Transverse colon (tissue), 4 donors: ENCODE results near the gene CBR1. TPM values are rescaled to one million over a fixed set of nuclear protein-coding genes. Genes with fewer than 3 reads are reported as not detected.

ENCODE experiments used
- DNase-seq: peaks from one replicate; pipeline ENCODE4 v3.0.0-alpha.2; 2019
- H3K27ac ChIP-seq, 4 donors: fragments of 200-600 bp; sonication (generic); 2 replicates each; pipeline ENCODE4 v1.5.1; 2016 to 2018; ENCODE audit warnings: inconsistent platforms in 4 of 4
- H3K27me3 ChIP-seq: fragments of 200-600 bp; sonication (generic); 2 replicates; pipeline ENCODE4 v1.5.1; 2017; ENCODE audit warnings: inconsistent platforms
- H3K36me3 ChIP-seq, 4 donors: fragments of 200-600 bp; sonication (generic); 2 replicates each; pipeline ENCODE4 v1.5.1; 2017 to 2019; ENCODE audit warnings: inconsistent platforms in 4 of 4
- H3K4me1 ChIP-seq, 4 donors: fragments of 200-600 bp; sonication (generic); 2 replicates each; pipeline ENCODE4 v1.5.1; 2017 to 2020; ENCODE audit warnings: inconsistent platforms in 4 of 4
- H3K4me3 ChIP-seq, 4 donors: fragments of 200-600 bp; sonication (generic); 1 replicate in 1 of 4; 2 replicates in 3 of 4; pipeline versions ENCODE4 v1.5.1 to v1.6.1; 2017 to 2019; ENCODE audit warnings: inconsistent platforms in 4 of 4
- H3K9me3 ChIP-seq, 2 donors: fragments of 200-600 bp; sonication (generic); 2 replicates each; pipeline ENCODE4 v1.5.1; 2017 to 2019; ENCODE audit warnings: inconsistent platforms in 2 of 2
- CTCF ChIP-seq, 5 experiments: fragments of 200-600 bp in 3 of 5; fragments of 450-650 bp in 2 of 5; sonication (generic) in 3 of 5; IDR thresholded peaks; 1 replicate in 2 of 5; 2 replicates in 3 of 5; pipeline ENCODE4 v1.5.1; 2016 to 2017; ENCODE audit warnings: antibody characterized with exemption in 5 of 5, inconsistent platforms in 3 of 5, mild to moderate bottlenecking in 2 of 5, moderate library complexity in 1 of 5
- EP300 ChIP-seq: sonication (generic); formaldehyde crosslinking; IDR thresholded peaks from one replicate; pipeline ENCODE4 v1.6.1; 2017; ENCODE audit warnings: antibody characterized with exemption, low read depth
- POLR2A ChIP-seq: fragments of 450-650 bp; IDR thresholded peaks from one replicate; pipeline ENCODE4 v1.6.1; 2016; ENCODE audit warnings: antibody characterized with exemption, mild to moderate bottlenecking, moderate library complexity
- POLR2AphosphoS5 ChIP-seq, 3 donors: sonication (generic); formaldehyde crosslinking; IDR thresholded peaks; one replicate each; pipeline ENCODE4 v1.6.1; 2016; ENCODE audit warnings: antibody characterized with exemption in 3 of 3
- WGBS, 2 donors: methylation state at CpG; one replicate each; pipeline ENCODE4 v1.1.5; 2018; ENCODE audit warnings: low coverage in 1 of 2; 5-methylcytosine and 5-hydroxymethylcytosine counted together
- in situ Hi-C, 4 donors: fragments of 200-750 bp; cut with MboI; loops; one replicate each; pipeline versions ENCODE4 v1.15.0 to v1.15.1; 2017; ENCODE audit warnings: low sequenced_read_pairs in 3 of 4, low pct_ligation_motif_present in 1 of 4, low pct_unique_long_range_greater_than_20kb in 1 of 4
- intact Hi-C: fragments of 100-400 bp; cut with DNase I; formaldehyde crosslinking; loops from one replicate; pipeline ENCODE4 v1.15.1; 2023; ENCODE audit warnings: low total_unique reads
- total RNA-seq, 4 donors: library from RNA; depleted of rRNA; stranded (reverse); fragments of >200 nt; gene quantifications; one replicate each; pipeline ENCODE4 v1.1.0, GENCODE V29; 2016

CBR1 gene
- total RNA-seq, 4 donors from 2014 or later = 277 to 625 (median 324) TPM

GRCh38 chr21:36113647-36114428, 44.0 kb downstream of the CBR1 start:
- in situ Hi-C loops (no loop called here), intact Hi-C loops (no loop called here)
- Histone ChIP-seq H3K27ac (peak overlapping the region; percentile 74 to 87 (median 80)), H3K4me1 (peaks cover 4 to 22% (median 8%) of the 10 kb centered on the region in 4 donors), H3K4me3 (peak overlapping the region in 3 of 4 donors; percentile 36 to 57 (median 38)), H3K9me3 (no peaks in the 10 kb centered on the region), H3K36me3 (no peaks in the 10 kb centered on the region), H3K27me3 (no peaks in the 10 kb centered on the region)
- 30% methylated on average over 14 to 17 of the region's 17 CpGs for WGBS, 2 donors
- TF ChIP-seq POLR2AphosphoS5 (IDR thresholded peaks at IDR 0.05) (peak in 1 of 3 donors; percentile 31), EP300 (no peak), CTCF (IDR thresholded peaks at IDR 0.05) (no peak), POLR2A (peak; percentile 34)
- peak; percentile 85 for DNase-seq

- DNase-seq = no peak
- Histone ChIP-seq H3K27me3 (no peaks in the 10 kb centered on the region), H3K27ac (no peak overlapping the region), H3K4me3 (no peak overlapping the region), H3K36me3 (no peaks in the 10 kb centered on the region), H3K4me1 (peaks cover 4 to 22% (median 8%) of the 10 kb centered on the region in 4 donors), H3K9me3 (no peaks in the 10 kb centered on the region)
- intact Hi-C loops = no loop called here
- in situ Hi-C loops = no loop called here
- 77% methylated on average over 6 of the region's 6 CpGs; no CpG with 5 or more reads in 1 of the 2 donors for WGBS, 2 donors
- TF ChIP-seq POLR2A = no peak
- TF ChIP-seq EP300 = no peak
- no peak for TF ChIP-seq CTCF (IDR thresholded peaks at IDR 0.05)
- no peak for TF ChIP-seq POLR2AphosphoS5 (IDR thresholded peaks at IDR 0.05)
These were observed 45.4 kb downstream of the CBR1 start for GRCh38 chr21:36115138-36115730.

- TF ChIP-seq CTCF (IDR thresholded peaks at IDR 0.05) (no peak), POLR2AphosphoS5 (IDR thresholded peaks at IDR 0.05) (no peak), EP300 (no peak), POLR2A (no peak)
- Histone ChIP-seq H3K27ac (no peak overlapping the region), H3K27me3 (no peaks in the 10 kb centered on the region), H3K9me3 (no peaks in the 10 kb centered on the region), H3K4me3 (no peak overlapping the region), H3K36me3 (no peaks in the 10 kb centered on the region), H3K4me1 (peaks cover 4 to 21% (median 8%) of the 10 kb centered on the region in 4 donors)
- intact Hi-C loops (no loop called here), in situ Hi-C loops (no loop called here)
- DNase-seq = no peak
- 61 to 82% methylated on average over 2 of the region's 2 CpGs for WGBS, 2 donors
These were observed 47.5 kb downstream of the CBR1 start for GRCh38 chr21:36117286-36117741.

- whole genome bisulfite sequencing, 2 donors = 83% methylated on average over 7 of the region's 7 CpGs; no CpG with 5 or more reads in 1 of the 2 donors
- no peaks in the 10 kb centered on the region for H3K27me3 ChIP-seq
- H3K36me3 ChIP-seq = no peaks in the 10 kb centered on the region
- no peaks in the 10 kb centered on the region for H3K9me3 ChIP-seq
- peak overlapping the region in 2 of 4 donors; percentile 16 to 35 for H3K27ac ChIP-seq
- intact Hi-C loops (no loop called here), in situ Hi-C loops (no loop called here)
- peaks cover 0 to 4% (median 0%) of the 10 kb centered on the region in 4 donors for H3K4me1 ChIP-seq
- no peak for TF ChIP-seq CTCF (IDR thresholded peaks at IDR 0.05)
- TF ChIP-seq POLR2A = no peak
- no peak for TF ChIP-seq EP300
- TF ChIP-seq POLR2AphosphoS5 (IDR thresholded peaks at IDR 0.05) = no peak
- DNase-seq = no peak
- no peak overlapping the region for H3K4me3 ChIP-seq
These were observed 50.6 kb downstream of the CBR1 start for GRCh38 chr21:36120304-36120888.
